ENCODE data around the gene CASP8AP2. TPM values are rescaled to one million over a fixed set of nuclear protein-coding genes. Genes with fewer than 3 reads are reported as not detected.

The CASP8AP2 gene
- polyA plus RNA-seq, 1 donor (not counting 4 experiments of a cell fraction or from before 2014, with no cell fraction given), result 8.5 TPM

GRCh38 chr6:89799096-89799495 lies 30.6 kb upstream of the CASP8AP2 start:
- Histone ChIP-seq H3K79me2 (ENCODE audit: control insufficient read depth, insufficient read depth, low read length) (peaks cover 19% of the 10 kb centered on the region), H2AFZ (ENCODE audit: control insufficient read depth, low read length) (no peak overlapping the region)
- no peak for DNase-seq (ENCODE audit: low read depth, low spot score)

GRCh38 chr6:89799756-89800155 lies 29.9 kb upstream of the CASP8AP2 start:
- no peaks in the 10 kb centered on the region for H4K20me1 ChIP-seq (ENCODE audit: control insufficient read depth, extremely low read depth, insufficient read depth, low read length)
- H3K27ac ChIP-seq (ENCODE audit: control insufficient read depth, insufficient read depth, low read length), result no peak overlapping the region
- peaks cover 21% of the 10 kb centered on the region for H3K79me2 ChIP-seq (ENCODE audit: control insufficient read depth, insufficient read depth, low read length)
- no peak overlapping the region for H3K9ac ChIP-seq (ENCODE audit: control insufficient read depth, extremely low read depth, insufficient read depth, low read length)
- no peak overlapping the region for H3K4me2 ChIP-seq (ENCODE audit: control insufficient read depth, extremely low read depth, insufficient read depth, low read depth, low read length)
- H3K4me3 ChIP-seq (ENCODE audit: control insufficient read depth in 2 of 3, extremely low read depth in 1 of 3, insufficient read depth in 2 of 3, low read depth in 1 of 3, low read length in 3 of 3), result no peak overlapping the region
- no peak for DNase-seq (ENCODE audit: low read depth, low spot score)
- dilution Hi-C loops (cut with MboI; ENCODE audit: extremely low pct_ligation_motif_present, low sequenced_read_pairs), result no loop called here
- no peaks in the 10 kb centered on the region for H3K9me3 ChIP-seq (ENCODE audit: control insufficient read depth, low read depth, low read length)
- TF ChIP-seq EZH2 (IDR thresholded peaks at IDR 0.05; ENCODE audit: low read length), result no peak
- no peak for TF ChIP-seq CTCF (optimal IDR thresholded peaks at IDR 0.05 in 1 of 3, IDR thresholded peaks at IDR 0.05 in 1 of 3, conservative IDR thresholded peaks at IDR 0.05 in 1 of 3; ENCODE audit: extremely low read depth in 1 of 3, insufficient read depth in 2 of 3, low read length in 3 of 3)
- no peak for FAIRE-seq
- no peaks in the 10 kb centered on the region for H3K27me3 ChIP-seq (ENCODE audit: control insufficient read depth, extremely low read depth, insufficient read depth, low read length)
- no peaks in the 10 kb centered on the region for H3K9me1 ChIP-seq (ENCODE audit: control insufficient read depth, extremely low read depth, insufficient read depth, low read length)
- peaks cover 11 to 12% of the 10 kb centered on the region in 2 experiments for H3K36me3 ChIP-seq (ENCODE audit: control insufficient read depth in 2 of 2, extremely low read depth in 1 of 2, insufficient read depth in 2 of 2, low read length in 2 of 2)
- H2AFZ ChIP-seq (ENCODE audit: control insufficient read depth, low read length), result no peak overlapping the region
- no peaks in the 10 kb centered on the region for H3K4me1 ChIP-seq (ENCODE audit: control insufficient read depth, extremely low read depth, insufficient read depth, low read length)

More at GRCh38 chr6:89799096-89799495, 30.6 kb upstream of the CASP8AP2 start:
- Histone ChIP-seq H3K4me2 (ENCODE audit: control insufficient read depth, extremely low read depth, insufficient read depth, low read depth, low read length) (no peak overlapping the region), H3K9ac (ENCODE audit: control insufficient read depth, extremely low read depth, insufficient read depth, low read length) (no peak overlapping the region), H3K4me1 (ENCODE audit: control insufficient read depth, extremely low read depth, insufficient read depth, low read length) (no peaks in the 10 kb centered on the region), H3K9me3 (ENCODE audit: control insufficient read depth, low read depth, low read length) (no peaks in the 10 kb centered on the region), H3K27me3 (ENCODE audit: control insufficient read depth, extremely low read depth, insufficient read depth, low read length) (no peaks in the 10 kb centered on the region), H3K9me1 (ENCODE audit: control insufficient read depth, extremely low read depth, insufficient read depth, low read length) (no peaks in the 10 kb centered on the region), H3K36me3 (ENCODE audit: control insufficient read depth in 2 of 2, extremely low read depth in 1 of 2, insufficient read depth in 2 of 2, low read length in 2 of 2) (peaks cover 12 to 14% of the 10 kb centered on the region in 2 experiments), H3K27ac (ENCODE audit: control insufficient read depth, insufficient read depth, low read length) (no peak overlapping the region), H4K20me1 (ENCODE audit: control insufficient read depth, extremely low read depth, insufficient read depth, low read length) (no peaks in the 10 kb centered on the region), H3K4me3 (ENCODE audit: control insufficient read depth in 2 of 3, extremely low read depth in 1 of 3, insufficient read depth in 2 of 3, low read depth in 1 of 3, low read length in 3 of 3) (no peak overlapping the region)
- FAIRE-seq, result no peak
- TF ChIP-seq EZH2 (IDR thresholded peaks at IDR 0.05; ENCODE audit: low read length), result no peak
- no peak for TF ChIP-seq CTCF (optimal IDR thresholded peaks at IDR 0.05 in 1 of 3, IDR thresholded peaks at IDR 0.05 in 1 of 3, conservative IDR thresholded peaks at IDR 0.05 in 1 of 3; ENCODE audit: extremely low read depth in 1 of 3, insufficient read depth in 2 of 3, low read length in 3 of 3)
- dilution Hi-C loops (cut with MboI; ENCODE audit: extremely low pct_ligation_motif_present, low sequenced_read_pairs), result no loop called here
